Tibial nerve (tissue), 4 donors: ENCODE measurements around the gene LCN2.
"Not testable (repeated sequence)": the region's sequence is repeated elsewhere in the genome, so short reads cannot be mapped to it uniquely, and the experiment has no call there.

Experiments
- CTCF ChIP-seq, 5 experiments: fragments of 200-600 bp in 3 of 5; fragments of 450-650 bp in 2 of 5; sonication (generic) in 3 of 5; IDR thresholded peaks; one replicate each; pipeline ENCODE4 v1.5.1; 2016 to 2019; ENCODE audit warnings: antibody characterized with exemption in 5 of 5, mild to moderate bottlenecking in 3 of 5, moderate library complexity in 2 of 5
- EP300 ChIP-seq, 2 donors: sonication (generic); formaldehyde crosslinking; IDR thresholded peaks; one replicate each; pipeline ENCODE4 v1.6.1; 2017; ENCODE audit warnings: antibody characterized with exemption in 2 of 2, mild to moderate bottlenecking in 1 of 2
- POLR2A ChIP-seq, 2 donors: fragments of 450-650 bp; IDR thresholded peaks; one replicate each; pipeline ENCODE4 v1.6.1; 2017; ENCODE audit warnings: antibody characterized with exemption in 2 of 2, mild to moderate bottlenecking in 2 of 2, moderate library complexity in 2 of 2

GRCh38 chr9:128129976-128130590, 19.2 kb upstream of the LCN2 start:
- TF ChIP-seq POLR2A, EP300 (IDR thresholded peaks at IDR 0.05): not testable (repeated sequence)
- peak in 3 of 5 experiments; percentile 30 to 48 (median 39) for TF ChIP-seq CTCF (IDR thresholded peaks at IDR 0.05)
